LHCN-M2 (cell line): ENCODE measurements around the gene MSI2. TPM values are rescaled to one million over a fixed set of nuclear protein-coding genes. Genes with fewer than 3 reads are reported as not detected.

ENCODE experiments used
- DNase-seq: peaks from one replicate; pipeline ENCODE4 v3.0.0-alpha.2; 2012; ENCODE audit warnings: low read depth
- total RNA-seq: library from RNA; depleted of rRNA; stranded (reverse); fragments of >200 nt; gene quantifications from 2 replicates; pipeline ENCODE4 v1.2.3, GENCODE V29; 2014

Gene MSI2
- total RNA-seq, 1 experiment from 2014 or later = 120 TPM

GRCh38 chr17:57703273-57703672 lies 446.9 kb downstream of the MSI2 start:
- DNase-seq = no peak

- DNase-seq = no peak
These were observed 448.1 kb downstream of the MSI2 start for GRCh38 chr17:57704448-57704847.

GRCh38 chr17:57705921-57706695 lies 449.8 kb downstream of the MSI2 start:
- no peak for DNase-seq

- DNase-seq = no peak
These were observed 450.4 kb downstream of the MSI2 start for GRCh38 chr17:57706761-57707160.

- peak; percentile 57 for DNase-seq
These were observed 451.6 kb downstream of the MSI2 start for GRCh38 chr17:57707892-57708291.

- DNase-seq = peak; percentile 63
These were observed 452.1 kb downstream of the MSI2 start for GRCh38 chr17:57708410-57708809.

- DNase-seq = no peak
These were observed 456.8 kb downstream of the MSI2 start for GRCh38 chr17:57713140-57713539.

- no peak for DNase-seq
These were observed 458.4 kb downstream of the MSI2 start for GRCh38 chr17:57714665-57715180.

GRCh38 chr17:57715981-57716380 lies 459.7 kb downstream of the MSI2 start:
- no peak for DNase-seq

- no peak for DNase-seq
These were observed 462.6 kb downstream of the MSI2 start for GRCh38 chr17:57718878-57719277.

GRCh38 chr17:57720386-57721035 lies 464.2 kb downstream of the MSI2 start:
- no peak for DNase-seq

GRCh38 chr17:57721967-57722703 lies 465.8 kb downstream of the MSI2 start:
- DNase-seq = no peak

- DNase-seq = no peak
These were observed 466.4 kb downstream of the MSI2 start for GRCh38 chr17:57722704-57723043.

- no peak for DNase-seq
These were observed 467.2 kb downstream of the MSI2 start for GRCh38 chr17:57723427-57724025.

GRCh38 chr17:57724026-57724728 lies 467.9 kb downstream of the MSI2 start:
- peak; percentile 48 for DNase-seq

GRCh38 chr17:57724729-57725125 lies 468.4 kb downstream of the MSI2 start:
- no peak for DNase-seq

GRCh38 chr17:57726213-57726790 lies 470.0 kb downstream of the MSI2 start:
- no peak for DNase-seq

- DNase-seq = no peak
These were observed 470.5 kb downstream of the MSI2 start for GRCh38 chr17:57726838-57727237.

- no peak for DNase-seq
These were observed 471.4 kb downstream of the MSI2 start for GRCh38 chr17:57727630-57728175.

- no peak for DNase-seq
These were observed 473.8 kb downstream of the MSI2 start for GRCh38 chr17:57730026-57730701.
